ENCODE results near the gene SLC22A14. TPM values are rescaled to one million over a fixed set of nuclear protein-coding genes. Genes with fewer than 3 reads are reported as not detected.
"Not testable (repeated sequence)": the region's sequence is repeated elsewhere in the genome, so short reads cannot be mapped to it uniquely, and the experiment has no call there.

SLC22A14 gene
- total RNA-seq, 1 experiment from 2014 or later: not detected

- DNase-seq (ENCODE audit: low read depth): no peak
These were observed 11.5 kb upstream of the SLC22A14 start for GRCh38 chr3:38270606-38271005.

GRCh38 chr3:38271553-38271952, 10.5 kb upstream of the SLC22A14 start:
- DNase-seq (ENCODE audit: low read depth): no peak

- DNase-seq (ENCODE audit: low read depth): no peak
These were observed 7.0 kb upstream of the SLC22A14 start for GRCh38 chr3:38274864-38275649.

- no peak for DNase-seq (ENCODE audit: low read depth)
These were observed 6.4 kb upstream of the SLC22A14 start for GRCh38 chr3:38275658-38276057.

- DNase-seq (ENCODE audit: low read depth): no peak
These were observed 5.8 kb upstream of the SLC22A14 start for GRCh38 chr3:38276081-38276916.

- DNase-seq (ENCODE audit: low read depth): no peak
These were observed 5.0 kb upstream of the SLC22A14 start for GRCh38 chr3:38276917-38277630.

- DNase-seq (ENCODE audit: low read depth): no peak
These were observed 3.3 kb upstream of the SLC22A14 start for GRCh38 chr3:38278841-38279240.

GRCh38 chr3:38283810-38284755, 2.0 kb downstream of the SLC22A14 start:
- DNase-seq (ENCODE audit: low read depth): no peak

GRCh38 chr3:38284756-38285150, 2.7 kb downstream of the SLC22A14 start:
- no peak for DNase-seq (ENCODE audit: low read depth)

- DNase-seq (ENCODE audit: low read depth): not testable (repeated sequence)
These were observed 7.5 kb downstream of the SLC22A14 start for GRCh38 chr3:38289286-38290217.

GRCh38 chr3:38297053-38297452, 15.0 kb downstream of the SLC22A14 start:
- DNase-seq (ENCODE audit: low read depth): not testable (repeated sequence)

GRCh38 chr3:38297537-38297936, 15.4 kb downstream of the SLC22A14 start:
- DNase-seq (ENCODE audit: low read depth): no peak

- DNase-seq (ENCODE audit: low read depth): peak; percentile 10
These were observed 16.0 kb downstream of the SLC22A14 start for GRCh38 chr3:38297947-38298711.

GRCh38 chr3:38306941-38307340, 24.8 kb downstream of the SLC22A14 start:
- no peak for DNase-seq (ENCODE audit: low read depth)

- DNase-seq (ENCODE audit: low read depth): no peak
These were observed 25.5 kb downstream of the SLC22A14 start for GRCh38 chr3:38307599-38307998.

GRCh38 chr3:38308456-38308855, 26.4 kb downstream of the SLC22A14 start:
- no peak for DNase-seq (ENCODE audit: low read depth)

- DNase-seq (ENCODE audit: low read depth): no peak
These were observed 29.4 kb downstream of the SLC22A14 start for GRCh38 chr3:38311476-38311875.

GRCh38 chr3:38311941-38312340, 29.8 kb downstream of the SLC22A14 start:
- DNase-seq (ENCODE audit: low read depth): no peak

GRCh38 chr3:38312356-38312755, 30.3 kb downstream of the SLC22A14 start:
- DNase-seq (ENCODE audit: low read depth): no peak

Data from LHCN-M2 (cell line).